T-cell (primary cell): ENCODE measurements around the gene NAV2. TPM values are rescaled to one million over a fixed set of nuclear protein-coding genes. Genes with fewer than 3 reads are reported as not detected.

Source experiments
- ATAC-seq, 4 experiments: fragments of 200-7000 bp in 3 of 4; fragments of 150-1000 bp in 1 of 4; cut with Tn5 transposase; replicated peaks in 1 of 4; 1 replicate in 3 of 4; 2 replicates in 1 of 4; pipeline ENCODE4 v1.10.0; 2021; ENCODE audit warnings: moderate library complexity in 3 of 4, mild to moderate bottlenecking in 2 of 4, moderate number of reproducible peaks in 1 of 4
- CTCF ChIA-PET, 2 donors: fragments of 300-600 bp; sonication (Branson Sonifier 250); formaldehyde crosslinking; loops; one replicate each; lab custom pipeline; 2022; ENCODE audit warnings: antibody characterized with exemption in 2 of 2; lab: Charles Lee
- POLR2A ChIA-PET, 2 donors: fragments of 300-600 bp; sonication (Branson Sonifier 250); formaldehyde crosslinking; loops; one replicate each; lab custom pipeline; 2022; ENCODE audit warnings: antibody characterized with exemption in 2 of 2; lab: Charles Lee
- DNase-seq, 35 experiments: peaks; one replicate each; pipeline versions ENCODE4 v3.0.0 to v3.0.0-alpha.2; 2013 to 2023
- H3K27ac ChIP-seq: one replicate; pipeline ENCODE4 v1.5.1; 2013; ENCODE audit warnings: low read length
- H3K27me3 ChIP-seq, 2 experiments: replicated peaks in 1 of 2; 1 replicate in 1 of 2; 2 replicates in 1 of 2; pipeline versions ENCODE4 v1.6.1 to v1.7.0; 2013; ENCODE audit warnings: low read length in 1 of 2, mixed read lengths in 1 of 2; ENCODE audit not compliant: control insufficient read depth in 2 of 2, insufficient read depth in 2 of 2; ENCODE audit errors: extremely low read depth in 1 of 2
- H3K36me3 ChIP-seq, 2 donors: 1 replicate in 1 of 2; 2 replicates in 1 of 2; pipeline versions ENCODE4 v1.6.1 to v1.7.0; 2013; ENCODE audit warnings: low read length in 1 of 2; ENCODE audit not compliant: control insufficient read depth in 2 of 2, insufficient read depth in 1 of 2; ENCODE audit errors: extremely low read depth in 1 of 2
- H3K4me1 ChIP-seq, 2 experiments: 1 replicate in 1 of 2; 2 replicates in 1 of 2; pipeline versions ENCODE4 v1.6.1 to v1.7.0; 2013; ENCODE audit warnings: low read length in 2 of 2, mixed read lengths in 1 of 2; ENCODE audit not compliant: insufficient read depth in 2 of 2, control insufficient read depth in 1 of 2; ENCODE audit errors: extremely low read depth in 1 of 2
- H3K4me3 ChIP-seq, 2 donors: 1 replicate in 1 of 2; 2 replicates in 1 of 2; pipeline versions ENCODE4 v1.5.1 to v1.7.0; 2013; ENCODE audit warnings: mild to moderate bottlenecking in 2 of 2, low read length in 1 of 2, moderate library complexity in 1 of 2; ENCODE audit not compliant: control insufficient read depth in 1 of 2; ENCODE audit errors: extremely low read depth in 1 of 2
- H3K9me3 ChIP-seq: 2 replicates; pipeline ENCODE4 v1.7.0; 2013
- H3K27ac Mint-ChIP-seq, 2 donors: one replicate each; pipeline ENCODE4 v1.8.0; 2020 to 2021; ENCODE audit warnings: mild to moderate bottlenecking in 2 of 2, mixed read lengths in 2 of 2
- H3K27me3 Mint-ChIP-seq, 2 donors: one replicate each; pipeline ENCODE4 v1.8.0; 2021 to 2022; ENCODE audit warnings: mixed read lengths in 2 of 2
- H3K36me3 Mint-ChIP-seq: one replicate; pipeline ENCODE4 v1.8.0; 2021; ENCODE audit warnings: mixed read lengths
- H3K4me1 Mint-ChIP-seq, 3 donors: one replicate each; pipeline ENCODE4 v1.8.0; 2020 to 2022; ENCODE audit warnings: mixed read lengths in 3 of 3, mild to moderate bottlenecking in 1 of 3
- H3K4me3 Mint-ChIP-seq, 3 donors: one replicate each; pipeline ENCODE4 v1.8.0; 2020 to 2022; ENCODE audit warnings: mild to moderate bottlenecking in 3 of 3, mixed read lengths in 3 of 3, moderate library complexity in 3 of 3
- H3K9me3 Mint-ChIP-seq, 3 donors: one replicate each; pipeline ENCODE4 v1.8.0; 2020 to 2022; ENCODE audit warnings: mixed read lengths in 3 of 3
- WGBS: methylation state at CpG from one replicate; pipeline ENCODE4 v1.1.5; 2013; ENCODE audit warnings: missing lambda C conversion rate; ENCODE audit not compliant: insufficient coverage; 5-methylcytosine and 5-hydroxymethylcytosine counted together
- total RNA-seq, 35 experiments: library from RNA in 6 of 35; stranded (reverse) in 6 of 35; fragments of 120-200 nt in 1 of 35; gene quantifications; one replicate each; pipeline versions ENCODE4 v1.2.1 to v1.2.4 and lab custom pipeline; 2013 to 2026

NAV2 gene
- total RNA-seq, 5 donors from 2014 or later (not counting 1 experiment from before 2014, with no cell fraction given) = 0.55 to 3.0 (median 1.8) TPM

DNA sequence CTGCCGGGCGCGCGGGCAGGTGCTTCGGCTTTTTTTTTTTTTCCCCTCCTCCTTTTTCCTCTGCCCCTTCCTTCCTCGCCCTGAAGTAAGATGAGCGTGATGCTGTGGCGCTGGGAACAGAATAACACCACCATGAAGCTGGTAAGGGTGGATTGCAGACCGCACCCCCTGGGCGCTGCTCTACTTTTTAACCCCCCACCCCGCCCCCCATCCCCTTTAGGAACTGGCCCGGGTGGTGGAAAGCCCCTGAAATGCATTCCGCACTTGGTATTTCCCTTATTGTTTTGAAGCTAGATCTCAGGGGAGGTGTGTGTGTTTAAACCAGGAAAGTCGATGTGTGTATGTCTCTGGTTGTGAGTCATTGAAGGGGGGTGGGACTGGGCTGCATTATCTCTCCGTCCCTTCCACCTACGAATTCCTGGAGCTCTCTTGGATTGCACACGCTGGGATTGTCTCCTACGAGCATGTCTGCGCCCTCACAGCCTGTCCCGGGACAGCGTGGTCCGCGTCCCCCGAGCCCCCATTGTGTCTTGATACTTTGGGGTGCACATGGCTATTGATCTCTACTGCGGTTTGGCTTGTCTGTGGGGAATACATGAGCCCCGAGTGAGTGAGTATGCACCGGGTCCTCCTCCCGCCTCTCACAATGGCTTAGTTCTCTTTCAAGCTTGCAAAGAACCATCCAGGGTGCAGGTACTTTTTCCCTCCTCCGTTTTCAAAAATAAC lies 64.9 kb downstream of the NAV2 start:
- Mint-ChIP-seq H3K27me3 (peaks cover 55 to 65% of the 10 kb centered on the region in 2 donors), H3K36me3 (no peaks in the 10 kb centered on the region), H3K4me3 (peak overlapping the region; percentile 31 to 64 (median 32)), H3K4me1 (peaks cover 13 to 18% (median 13%) of the 10 kb centered on the region in 3 donors), H3K27ac (no peak overlapping the region), H3K9me3 (peaks cover 0 to 3% (median 0%) of the 10 kb centered on the region in 3 donors)
- no peak overlapping the region for H3K4me3 ChIP-seq
- peaks cover 8 to 41% of the 10 kb centered on the region in 2 experiments for H3K27me3 ChIP-seq
- no peaks in the 10 kb centered on the region for H3K36me3 ChIP-seq
- DNase-seq = peak in 2 of 35 experiments; percentile 3 to 10
- no peaks in the 10 kb centered on the region for H3K9me3 ChIP-seq
- ATAC-seq = no peak
- POLR2A ChIA-PET = no interaction called here
- H3K4me1 ChIP-seq = peaks cover 0 to 6% of the 10 kb centered on the region in 2 experiments
- WGBS = 5% methylated on average over 8 of the region's 29 CpGs
- CTCF ChIA-PET = no interaction called here
- no peak overlapping the region for H3K27ac ChIP-seq

DNA sequence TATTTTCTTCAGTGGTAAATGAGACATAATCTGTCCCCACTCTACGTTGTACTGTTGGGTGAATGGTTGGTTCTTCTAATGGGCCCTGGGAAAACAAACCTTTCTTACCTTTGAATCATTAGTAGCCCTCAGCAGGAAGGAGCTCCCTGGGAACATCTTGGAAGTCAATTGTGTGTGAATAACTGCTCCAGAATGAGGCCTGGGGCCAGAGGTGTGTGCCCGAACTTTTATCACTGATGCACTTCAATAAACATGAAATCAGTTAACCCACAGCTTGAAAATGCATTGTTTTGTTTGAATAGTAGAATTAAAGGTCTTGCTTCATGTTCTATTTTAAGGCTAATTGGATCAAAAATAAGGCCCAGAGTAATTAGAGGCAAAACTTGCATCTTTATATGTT lies 67.1 kb downstream of the NAV2 start:
- no peak for ATAC-seq
- H3K27ac Mint-ChIP-seq = no peak overlapping the region
- ChIA-PET CTCF (no interaction called here), POLR2A (no interaction called here)
- H3K9me3 Mint-ChIP-seq = peaks cover 0 to 3% (median 0%) of the 10 kb centered on the region in 3 donors
- Histone ChIP-seq H3K4me3 (no peak overlapping the region), H3K27me3 (peaks cover 8 to 34% of the 10 kb centered on the region in 2 experiments), H3K9me3 (no peaks in the 10 kb centered on the region), H3K36me3 (no peaks in the 10 kb centered on the region), H3K27ac (no peak overlapping the region), H3K4me1 (peaks cover 0 to 6% of the 10 kb centered on the region in 2 experiments)
- WGBS = no CpG with 5 or more reads among the region's 2 CpGs
- no peak for DNase-seq
- no peaks in the 10 kb centered on the region for H3K36me3 Mint-ChIP-seq
- H3K27me3 Mint-ChIP-seq = peaks cover 50 to 57% of the 10 kb centered on the region in 2 donors
- peaks cover 13 to 18% (median 13%) of the 10 kb centered on the region in 3 donors for H3K4me1 Mint-ChIP-seq
- H3K4me3 Mint-ChIP-seq = no peak overlapping the region

GRCh38 chr11:19781351-19781750 lies 68.7 kb downstream of the NAV2 start:
- DNase-seq (no peak), ATAC-seq (no peak)
- no peaks in the 10 kb centered on the region for H3K9me3 Mint-ChIP-seq
- H3K36me3 Mint-ChIP-seq = no peaks in the 10 kb centered on the region
- Histone ChIP-seq H3K4me1 (peaks cover 0 to 6% of the 10 kb centered on the region in 2 experiments), H3K4me3 (no peak overlapping the region), H3K9me3 (no peaks in the 10 kb centered on the region), H3K36me3 (no peaks in the 10 kb centered on the region), H3K27me3 (peaks cover 8 to 25% of the 10 kb centered on the region in 2 experiments), H3K27ac (no peak overlapping the region)
- H3K4me1 Mint-ChIP-seq = peaks cover 8 to 11% (median 11%) of the 10 kb centered on the region in 3 donors
- peaks cover 38 to 50% of the 10 kb centered on the region in 2 donors for H3K27me3 Mint-ChIP-seq
- ChIA-PET POLR2A (no interaction called here), CTCF (interaction anchor here in 1 of 2 donors (0.7 to 1.2 kb wide), 2 partner anchors 39 to 229 kb away, joined by 3 read pairs; no protein-coding TSS in a partner anchor)
- no peak overlapping the region for H3K4me3 Mint-ChIP-seq
- no peak overlapping the region for H3K27ac Mint-ChIP-seq
- WGBS = no CpG with 5 or more reads among the region's 1 CpG

GRCh38 chr11:19785265-19785664 lies 72.6 kb downstream of the NAV2 start:
- H3K27me3 Mint-ChIP-seq = peaks cover 24 to 27% of the 10 kb centered on the region in 2 donors
- Histone ChIP-seq H3K4me1 (no peaks in the 10 kb centered on the region), H3K4me3 (no peak overlapping the region), H3K36me3 (no peaks in the 10 kb centered on the region), H3K27me3 (peaks cover 0 to 5% of the 10 kb centered on the region in 2 experiments), H3K27ac (no peak overlapping the region), H3K9me3 (no peaks in the 10 kb centered on the region)
- ChIA-PET CTCF (no interaction called here), POLR2A (no interaction called here)
- H3K4me3 Mint-ChIP-seq = no peak overlapping the region
- H3K9me3 Mint-ChIP-seq = no peaks in the 10 kb centered on the region
- no peaks in the 10 kb centered on the region for H3K36me3 Mint-ChIP-seq
- DNase-seq (no peak), ATAC-seq (no peak)
- H3K27ac Mint-ChIP-seq = no peak overlapping the region
- no peaks in the 10 kb centered on the region for H3K4me1 Mint-ChIP-seq
- WGBS = 92% methylated on average over 2 of the region's 2 CpGs

DNA sequence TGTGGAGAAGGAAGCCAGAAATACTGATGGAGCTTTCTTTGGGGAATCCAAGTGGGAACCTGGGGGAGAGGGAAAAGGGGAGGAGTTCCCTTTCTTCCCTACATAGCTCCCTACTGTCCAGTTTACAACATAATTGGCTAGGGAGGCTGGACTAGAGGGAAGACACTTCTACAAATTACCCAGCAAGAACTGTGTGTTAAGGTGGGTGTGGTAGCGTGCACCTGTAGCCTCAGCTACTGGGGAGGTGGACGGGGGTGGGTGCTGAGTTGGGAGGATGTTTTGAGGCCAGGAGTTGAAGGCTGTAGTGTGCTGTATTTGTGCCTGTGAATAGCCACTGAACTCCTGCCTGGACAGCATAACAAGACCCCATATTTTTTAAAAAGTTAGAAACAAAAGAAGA lies 74.0 kb downstream of the NAV2 start:
- no CpG with 5 or more reads among the region's 2 CpGs for WGBS
- H3K27ac Mint-ChIP-seq = no peak overlapping the region

DNA sequence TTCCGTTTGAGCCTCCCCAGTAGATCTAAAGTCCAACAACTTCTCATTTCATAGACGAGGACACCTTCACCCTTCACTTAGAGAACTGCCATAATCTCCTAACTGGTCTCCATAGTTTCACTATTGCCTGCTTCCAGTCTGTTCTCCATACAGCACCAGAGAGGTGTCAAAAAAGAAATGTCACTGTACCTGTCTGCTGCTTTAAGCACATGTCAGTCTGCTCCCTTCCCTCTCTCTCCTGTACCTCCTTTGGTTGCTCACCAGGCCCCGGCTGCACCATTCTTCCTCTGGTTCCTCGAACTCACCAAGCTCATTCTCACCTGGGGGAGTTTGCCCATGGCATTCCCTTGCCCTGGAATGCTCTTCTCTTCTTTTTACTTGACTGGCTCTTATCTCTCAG lies 75.8 kb downstream of the NAV2 start:
- WGBS = 73% methylated on average over 4 of the region's 4 CpGs
- Mint-ChIP-seq H3K36me3 (no peaks in the 10 kb centered on the region), H3K27me3 (peaks cover 18 to 23% of the 10 kb centered on the region in 2 donors), H3K27ac (no peak overlapping the region), H3K4me3 (no peak overlapping the region), H3K4me1 (no peaks in the 10 kb centered on the region), H3K9me3 (no peaks in the 10 kb centered on the region)
- ChIA-PET POLR2A (interaction anchor here in 1 of 2 donors (0.9 kb wide), 1 partner anchor 16 kb away, joined by 3 read pairs; no protein-coding TSS in a partner anchor), CTCF (interaction anchor here in 1 of 2 donors (0.7 kb wide), 1 partner anchor 124 kb away, joined by 3 read pairs; no protein-coding TSS in a partner anchor)
- H3K4me1 ChIP-seq = no peaks in the 10 kb centered on the region
- no peaks in the 10 kb centered on the region for H3K27me3 ChIP-seq
- no peaks in the 10 kb centered on the region for H3K36me3 ChIP-seq
- ATAC-seq (no peak), DNase-seq (no peak)
- no peak overlapping the region for H3K27ac ChIP-seq
- H3K4me3 ChIP-seq = no peak overlapping the region
- no peaks in the 10 kb centered on the region for H3K9me3 ChIP-seq

More for the DNA sequence above, 74.0 kb downstream of the NAV2 start:
- Mint-ChIP-seq H3K36me3 (no peaks in the 10 kb centered on the region), H3K27me3 (peaks cover 21 to 27% of the 10 kb centered on the region in 2 donors), H3K9me3 (no peaks in the 10 kb centered on the region), H3K4me3 (no peak overlapping the region), H3K4me1 (no peaks in the 10 kb centered on the region)
- Histone ChIP-seq H3K27me3 (no peaks in the 10 kb centered on the region), H3K9me3 (no peaks in the 10 kb centered on the region), H3K36me3 (no peaks in the 10 kb centered on the region), H3K4me1 (no peaks in the 10 kb centered on the region), H3K27ac (no peak overlapping the region), H3K4me3 (no peak overlapping the region)
- ChIA-PET POLR2A (no interaction called here), CTCF (no interaction called here)
- no peak for ATAC-seq
- DNase-seq = no peak
